Measurements from ENCODE around the gene MYCBPAP.

The MYCBPAP gene, protein sequence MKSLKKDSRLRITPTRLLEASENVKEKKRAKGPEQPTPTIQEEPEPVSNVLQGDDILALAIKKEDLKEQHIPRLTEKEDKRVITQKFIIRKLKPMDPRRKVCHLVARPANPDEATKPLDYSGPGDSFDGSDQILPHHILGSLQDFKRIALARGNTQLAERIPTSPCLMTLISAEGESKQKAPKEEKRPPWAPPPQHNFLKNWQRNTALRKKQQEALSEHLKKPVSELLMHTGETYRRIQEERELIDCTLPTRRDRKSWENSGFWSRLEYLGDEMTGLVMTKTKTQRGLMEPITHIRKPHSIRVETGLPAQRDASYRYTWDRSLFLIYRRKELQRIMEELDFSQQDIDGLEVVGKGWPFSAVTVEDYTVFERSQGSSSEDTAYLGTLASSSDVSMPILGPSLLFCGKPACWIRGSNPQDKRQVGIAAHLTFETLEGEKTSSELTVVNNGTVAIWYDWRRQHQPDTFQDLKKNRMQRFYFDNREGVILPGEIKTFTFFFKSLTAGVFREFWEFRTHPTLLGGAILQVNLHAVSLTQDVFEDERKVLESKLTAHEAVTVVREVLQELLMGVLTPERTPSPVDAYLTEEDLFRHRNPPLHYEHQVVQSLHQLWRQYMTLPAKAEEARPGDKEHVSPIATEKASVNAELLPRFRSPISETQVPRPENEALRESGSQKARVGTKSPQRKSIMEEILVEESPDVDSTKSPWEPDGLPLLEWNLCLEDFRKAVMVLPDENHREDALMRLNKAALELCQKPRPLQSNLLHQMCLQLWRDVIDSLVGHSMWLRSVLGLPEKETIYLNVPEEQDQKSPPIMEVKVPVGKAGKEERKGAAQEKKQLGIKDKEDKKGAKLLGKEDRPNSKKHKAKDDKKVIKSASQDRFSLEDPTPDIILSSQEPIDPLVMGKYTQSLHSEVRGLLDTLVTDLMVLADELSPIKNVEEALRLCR

DNA sequence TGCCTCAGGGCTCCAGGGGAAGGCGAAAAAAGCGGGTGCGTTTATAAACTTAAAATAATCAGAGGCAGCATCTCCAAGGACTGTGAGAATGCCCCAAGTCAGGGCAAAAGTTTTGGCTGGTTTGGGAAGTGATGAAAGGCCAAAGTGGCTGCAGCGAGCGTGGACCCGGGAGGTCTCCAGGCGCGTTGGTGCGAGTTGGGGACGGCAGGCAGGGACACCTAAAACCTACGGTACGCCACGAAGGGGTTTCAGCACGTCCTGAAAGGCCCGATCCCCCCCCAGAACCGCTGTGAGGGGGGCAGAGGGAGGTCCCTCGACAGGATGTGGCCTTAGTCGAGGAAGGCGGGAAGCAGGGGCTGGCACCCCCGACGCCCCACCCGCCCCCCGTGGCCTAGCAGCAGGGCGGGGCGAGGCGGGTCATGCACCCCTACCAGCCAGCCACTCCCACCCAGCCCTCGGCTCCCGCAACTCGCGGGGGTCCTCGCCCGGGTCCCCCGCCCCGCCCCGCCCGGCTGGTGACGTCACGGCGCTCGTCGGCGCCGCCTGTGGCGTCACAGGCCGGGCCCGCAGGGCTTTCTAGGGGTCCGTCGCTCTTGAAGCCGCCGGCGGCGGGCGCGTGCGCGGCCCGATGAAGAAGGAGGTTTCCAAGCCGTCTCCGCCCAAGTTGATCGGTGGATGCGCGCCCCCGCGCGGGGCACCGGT, at the start of gene MYCBPAP:
Gene MYCBPAP, plus strand, starts transcription at position 569 of the 702 bp plus-strand sequence. CDS start 236 bp downstream, outside the sequence.
- peak; percentile 71 for DNase-seq (ENCODE audit: low spot score in 2 of 2)
- peak within 1 kb of the TSS; percentile 88 for H3K4me3 Mint-ChIP-seq
- H3K4me1 Mint-ChIP-seq, result peaks cover 12% of the 10 kb centered on the region
- H3K27ac Mint-ChIP-seq, result peak within 1 kb of the TSS; percentile 77
- H3K36me3 Mint-ChIP-seq, result no peaks in the 10 kb centered on the region
- peak; percentile 88 for ATAC-seq (ENCODE audit: low read depth)
- H3K27me3 Mint-ChIP-seq, result peaks cover 9% of the 10 kb centered on the region
- H3K9me3 Mint-ChIP-seq, result no peaks in the 10 kb centered on the region

DNA sequence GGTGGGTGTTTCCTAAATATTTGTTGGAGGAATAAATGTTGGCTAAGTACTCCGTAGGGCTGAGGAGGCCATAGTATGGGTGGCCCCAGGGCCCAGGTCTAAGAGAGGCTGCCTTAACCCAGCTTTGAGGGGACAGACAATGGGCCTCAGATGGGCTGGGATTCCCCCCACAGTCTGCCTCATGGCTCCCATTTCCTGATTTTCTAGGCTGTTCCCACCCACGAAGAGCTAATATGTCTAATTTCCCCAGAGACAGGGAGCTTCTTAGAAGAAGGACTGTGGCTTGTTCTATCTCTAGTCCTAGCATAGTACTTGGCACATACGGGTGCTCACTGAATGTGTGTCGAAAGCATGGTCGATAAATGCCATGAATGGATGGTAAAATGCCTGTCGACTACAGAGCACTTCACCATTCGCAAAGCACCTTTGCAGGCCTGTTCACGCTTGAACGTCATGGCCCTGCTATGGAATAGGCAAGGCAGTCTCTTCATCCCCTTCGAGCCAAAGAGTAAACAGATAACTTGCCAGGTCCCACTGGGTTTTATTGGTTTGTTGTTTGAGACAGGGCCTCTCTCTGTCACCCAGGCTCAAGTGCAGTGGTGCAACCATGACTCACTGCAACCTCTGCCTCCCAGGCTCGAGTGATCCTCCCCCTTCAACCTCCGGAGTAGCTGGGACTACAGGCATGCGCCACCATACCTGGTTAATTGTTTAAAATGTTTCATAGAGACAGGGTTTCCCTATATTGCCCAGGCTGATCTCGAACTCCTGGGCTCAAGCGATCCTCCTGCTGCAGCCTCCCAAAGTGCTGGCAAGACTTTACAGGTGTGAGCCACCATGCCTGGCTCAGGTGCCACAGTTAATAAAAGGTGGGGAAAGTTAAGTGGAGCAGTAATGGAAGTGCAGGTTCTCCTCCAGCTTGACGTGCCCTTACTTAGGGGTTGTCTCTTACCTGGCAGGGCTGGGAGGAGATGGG, 49.2 kb upstream of the MYCBPAP start:
- ATAC-seq (ENCODE audit: low read depth) (no peak), DNase-seq (ENCODE audit: low spot score in 2 of 2) (no peak)
- peaks cover 15% of the 10 kb centered on the region for H3K4me1 Mint-ChIP-seq
- no peak overlapping the region for H3K27ac Mint-ChIP-seq
- no peak overlapping the region for H3K4me3 Mint-ChIP-seq
- peaks cover 8% of the 10 kb centered on the region for H3K36me3 Mint-ChIP-seq
- no peaks in the 10 kb centered on the region for H3K27me3 Mint-ChIP-seq
- H3K9me3 Mint-ChIP-seq, result no peaks in the 10 kb centered on the region

DNA sequence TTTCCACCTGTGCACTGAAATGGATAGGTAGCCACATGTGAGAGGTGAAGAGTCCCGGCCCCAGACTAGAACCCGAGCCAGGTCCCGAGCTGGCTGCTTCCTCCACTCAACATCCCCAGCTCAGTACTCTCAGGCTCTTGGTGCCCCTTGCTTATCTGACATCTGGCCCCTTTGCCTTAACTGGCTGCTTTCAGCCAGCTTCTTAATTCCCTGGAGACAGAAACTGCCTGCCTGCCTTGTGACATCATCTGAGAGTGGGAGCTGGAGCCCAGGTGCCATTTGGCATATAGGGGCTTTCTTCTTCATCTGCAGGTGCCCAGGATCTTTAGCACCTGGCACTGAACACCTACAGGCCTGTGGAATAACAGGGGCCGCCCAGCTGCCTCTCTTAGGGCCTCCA, 48.5 kb upstream of the MYCBPAP start:
- no peak overlapping the region for H3K4me3 Mint-ChIP-seq
- H3K36me3 Mint-ChIP-seq, result peaks cover 14% of the 10 kb centered on the region
- peaks cover 17% of the 10 kb centered on the region for H3K4me1 Mint-ChIP-seq
- ATAC-seq (ENCODE audit: low read depth) (no peak), DNase-seq (ENCODE audit: low spot score in 2 of 2) (no peak)
- H3K27me3 Mint-ChIP-seq, result no peaks in the 10 kb centered on the region
- no peaks in the 10 kb centered on the region for H3K9me3 Mint-ChIP-seq
- H3K27ac Mint-ChIP-seq, result no peak overlapping the region

DNA sequence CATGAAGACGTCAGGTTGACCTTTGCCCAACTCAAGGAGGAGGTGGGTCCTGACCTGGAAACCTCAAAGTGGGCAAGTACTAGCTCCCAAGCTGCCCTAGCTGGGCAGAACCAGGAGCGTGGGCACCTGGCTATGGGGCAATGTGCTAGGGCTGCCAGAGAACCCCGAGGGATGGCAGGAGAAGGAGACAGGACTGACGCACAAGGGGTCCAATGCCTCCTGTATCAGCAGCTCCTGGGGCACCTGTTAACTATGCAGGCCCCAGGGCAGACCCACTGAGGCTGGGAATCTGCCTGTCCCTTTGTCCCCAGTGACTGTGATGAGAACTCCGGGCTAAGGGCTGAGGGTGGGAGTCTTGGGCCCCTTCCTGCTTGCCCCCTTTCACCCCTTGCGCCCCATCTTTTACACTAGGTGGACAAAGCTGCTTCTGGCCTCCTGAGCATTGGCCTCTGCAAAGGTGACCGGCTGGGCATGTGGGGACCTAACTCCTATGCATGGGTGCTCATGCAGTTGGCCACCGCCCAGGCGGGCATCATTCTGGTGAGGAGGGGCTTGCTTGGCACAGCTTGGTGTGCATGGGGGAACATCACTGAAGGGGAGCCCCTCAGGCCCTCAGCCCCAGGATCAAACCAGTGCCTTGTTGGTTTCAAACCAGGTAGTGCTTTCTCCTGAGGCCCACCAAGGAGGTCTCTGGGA, 47.3 kb upstream of the MYCBPAP start:
- H3K27me3 Mint-ChIP-seq, result no peaks in the 10 kb centered on the region
- peaks cover 16% of the 10 kb centered on the region for H3K4me1 Mint-ChIP-seq
- DNase-seq (ENCODE audit: low spot score in 2 of 2), result no peak
- ATAC-seq (ENCODE audit: low read depth), result no peak
- H3K27ac Mint-ChIP-seq, result no peak overlapping the region
- H3K36me3 Mint-ChIP-seq, result peaks cover 18% of the 10 kb centered on the region
- H3K9me3 Mint-ChIP-seq, result no peaks in the 10 kb centered on the region
- no peak overlapping the region for H3K4me3 Mint-ChIP-seq

DNA sequence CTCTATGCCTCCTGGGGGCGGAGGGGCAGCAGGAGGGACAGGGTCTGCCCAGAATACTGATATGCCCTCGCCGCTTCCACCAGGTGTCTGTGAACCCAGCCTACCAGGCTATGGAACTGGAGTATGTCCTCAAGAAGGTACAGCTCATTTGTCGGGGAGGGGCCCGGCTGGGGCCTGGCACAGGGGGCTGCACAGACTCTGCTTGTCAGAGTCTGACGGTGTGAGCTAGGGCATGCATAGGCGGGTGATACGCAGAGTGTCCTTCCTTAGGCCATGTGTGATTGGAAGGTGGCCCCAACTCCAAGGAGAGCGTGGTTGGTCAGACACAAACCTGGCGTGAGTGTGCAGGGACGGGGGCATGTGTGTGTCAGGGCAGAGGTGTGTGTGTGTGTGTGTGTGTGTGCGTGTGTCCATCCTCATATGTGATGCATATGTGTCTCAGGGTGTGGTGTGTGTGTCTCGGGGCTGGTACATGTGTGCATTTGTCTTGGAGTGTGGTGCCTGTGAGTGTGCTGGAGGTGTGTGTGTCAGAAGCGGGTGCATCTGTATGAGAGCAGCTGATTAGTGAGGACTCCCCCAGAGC, 46.6 kb upstream of the MYCBPAP start:
- Mint-ChIP-seq H3K4me1 (peaks cover 21% of the 10 kb centered on the region), H3K4me3 (no peak overlapping the region), H3K27ac (peak overlapping the region; percentile 42), H3K9me3 (no peaks in the 10 kb centered on the region), H3K27me3 (no peaks in the 10 kb centered on the region), H3K36me3 (peaks cover 18% of the 10 kb centered on the region)
- DNase-seq (ENCODE audit: low spot score in 2 of 2) (no peak), ATAC-seq (ENCODE audit: low read depth) (no peak)

DNA sequence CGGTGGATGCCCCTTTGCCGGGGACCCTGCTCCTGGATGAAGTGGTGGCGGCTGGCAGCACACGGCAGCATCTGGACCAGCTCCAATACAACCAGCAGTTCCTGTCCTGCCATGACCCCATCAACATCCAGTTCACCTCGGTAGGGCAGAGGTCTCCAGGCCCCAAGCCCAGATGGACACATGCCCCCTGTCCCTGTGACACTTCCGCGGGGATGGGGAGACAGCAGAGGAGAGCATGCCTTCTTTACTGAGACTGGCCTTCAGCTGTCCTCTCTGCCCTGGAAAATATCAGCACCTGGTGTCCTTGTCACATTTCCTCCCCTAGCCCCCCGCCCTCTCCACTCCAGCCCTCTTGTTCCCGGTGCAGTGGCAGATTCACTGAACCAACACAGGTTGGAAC, 45.8 kb upstream of the MYCBPAP start:
- Mint-ChIP-seq H3K27ac (no peak overlapping the region), H3K9me3 (no peaks in the 10 kb centered on the region), H3K4me1 (peaks cover 29% of the 10 kb centered on the region), H3K36me3 (peaks cover 20% of the 10 kb centered on the region), H3K4me3 (no peak overlapping the region), H3K27me3 (no peaks in the 10 kb centered on the region)
- no peak for ATAC-seq (ENCODE audit: low read depth)
- DNase-seq (ENCODE audit: low spot score in 2 of 2), result no peak

DNA sequence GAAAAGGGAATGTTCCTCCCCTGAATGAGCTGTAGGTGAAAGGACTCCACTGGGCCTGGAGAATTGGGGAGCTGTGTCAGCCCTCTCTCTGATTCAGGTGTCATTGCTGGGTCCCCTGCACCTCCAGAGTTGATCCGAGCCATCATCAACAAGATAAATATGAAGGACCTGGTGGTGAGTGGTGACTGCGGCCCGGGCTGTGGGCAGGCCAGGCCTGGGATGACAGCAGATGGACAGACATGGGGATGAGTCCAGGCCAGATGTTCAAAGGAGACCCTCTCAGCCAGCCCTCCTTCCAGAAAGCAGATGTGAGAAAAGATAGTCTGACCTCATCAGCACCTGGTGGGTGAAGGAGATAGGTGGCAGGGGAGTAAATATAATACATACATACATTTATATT, 44.1 kb upstream of the MYCBPAP start:
- peaks cover 2% of the 10 kb centered on the region for H3K27me3 Mint-ChIP-seq
- no peak overlapping the region for H3K4me3 Mint-ChIP-seq
- H3K9me3 Mint-ChIP-seq, result no peaks in the 10 kb centered on the region
- peaks cover 37% of the 10 kb centered on the region for H3K4me1 Mint-ChIP-seq
- ATAC-seq (ENCODE audit: low read depth) (no peak), DNase-seq (ENCODE audit: low spot score in 2 of 2) (no peak)
- peaks cover 18% of the 10 kb centered on the region for H3K36me3 Mint-ChIP-seq
- H3K27ac Mint-ChIP-seq, result peak overlapping the region; percentile 59

DNA sequence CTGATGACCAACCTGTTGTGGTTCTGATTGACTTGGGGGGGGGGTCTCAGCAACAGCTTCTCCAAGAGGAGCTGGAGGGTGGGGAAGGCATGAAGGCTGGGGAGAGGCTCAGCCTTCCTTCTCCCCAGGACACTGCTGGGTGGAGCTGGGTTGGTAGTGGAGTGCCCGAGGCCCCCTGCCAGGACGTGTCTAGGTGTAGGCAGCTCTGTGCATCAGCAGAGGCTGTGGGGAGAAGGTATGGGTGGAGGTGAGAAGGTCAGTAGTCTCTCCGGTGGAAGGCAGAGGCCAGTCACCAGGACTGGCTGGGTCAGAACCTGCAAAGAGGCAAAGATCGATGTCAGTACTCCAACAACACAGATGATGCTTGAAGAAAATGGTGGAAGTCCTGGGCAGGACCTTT, 43.5 kb upstream of the MYCBPAP start:
- DNase-seq (ENCODE audit: low spot score in 2 of 2), result no peak
- Mint-ChIP-seq H3K9me3 (no peaks in the 10 kb centered on the region), H3K36me3 (peaks cover 18% of the 10 kb centered on the region), H3K4me1 (peaks cover 36% of the 10 kb centered on the region), H3K27ac (peak overlapping the region; percentile 59), H3K4me3 (no peak overlapping the region), H3K27me3 (peaks cover 2% of the 10 kb centered on the region)
- no peak for ATAC-seq (ENCODE audit: low read depth)

DNA sequence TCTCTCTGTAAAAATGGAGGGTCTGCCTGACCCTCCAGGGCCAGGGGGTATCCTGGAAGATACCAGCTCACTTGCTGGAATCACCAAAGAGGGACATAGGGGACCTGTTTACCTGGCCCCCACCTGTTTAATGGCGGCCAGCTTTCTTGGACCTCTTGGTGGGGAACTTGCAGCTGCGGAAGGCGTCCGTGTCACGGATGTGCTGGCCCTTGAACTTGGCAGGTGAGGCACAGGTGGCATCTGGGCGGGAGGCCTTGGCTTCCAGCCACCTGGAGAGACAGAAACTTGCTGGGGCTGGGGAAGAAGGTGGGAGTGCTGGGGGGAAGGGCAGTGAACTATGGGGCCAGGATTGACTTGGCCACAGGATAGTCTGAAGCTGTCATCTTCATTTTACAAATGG, 43.1 kb upstream of the MYCBPAP start:
- Mint-ChIP-seq H3K27me3 (peaks cover 2% of the 10 kb centered on the region), H3K4me1 (peaks cover 35% of the 10 kb centered on the region), H3K27ac (peak overlapping the region; percentile 59), H3K4me3 (peak overlapping the region; percentile 13), H3K36me3 (peaks cover 18% of the 10 kb centered on the region), H3K9me3 (no peaks in the 10 kb centered on the region)
- no peak for DNase-seq (ENCODE audit: low spot score in 2 of 2)
- ATAC-seq (ENCODE audit: low read depth), result no peak

DNA sequence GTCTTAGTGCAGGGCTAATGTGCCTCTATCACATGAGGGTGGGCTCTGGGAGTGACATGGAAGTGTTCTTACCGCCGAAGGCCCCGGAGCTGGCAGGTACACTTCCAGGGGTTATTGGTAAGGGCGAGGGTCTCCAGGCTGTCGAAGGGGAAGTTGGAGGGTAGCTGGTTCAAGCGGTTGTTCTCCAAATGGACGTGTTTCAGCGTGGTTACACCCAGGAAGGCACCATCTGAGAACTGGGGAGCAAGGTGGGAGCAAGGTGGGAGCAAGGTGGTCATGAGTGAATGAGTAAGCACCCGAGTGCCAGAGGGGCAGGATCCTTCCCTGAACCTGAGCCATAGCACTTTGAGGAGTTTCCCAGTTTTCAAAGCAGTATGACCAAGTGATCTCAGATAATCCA, 42.6 kb upstream of the MYCBPAP start:
- Mint-ChIP-seq H3K27me3 (peaks cover 2% of the 10 kb centered on the region), H3K4me3 (peak overlapping the region; percentile 82), H3K27ac (no peak overlapping the region), H3K36me3 (peaks cover 18% of the 10 kb centered on the region), H3K9me3 (no peaks in the 10 kb centered on the region), H3K4me1 (peaks cover 35% of the 10 kb centered on the region)
- ATAC-seq (ENCODE audit: low read depth) (no peak), DNase-seq (ENCODE audit: low spot score in 2 of 2) (no peak)

DNA sequence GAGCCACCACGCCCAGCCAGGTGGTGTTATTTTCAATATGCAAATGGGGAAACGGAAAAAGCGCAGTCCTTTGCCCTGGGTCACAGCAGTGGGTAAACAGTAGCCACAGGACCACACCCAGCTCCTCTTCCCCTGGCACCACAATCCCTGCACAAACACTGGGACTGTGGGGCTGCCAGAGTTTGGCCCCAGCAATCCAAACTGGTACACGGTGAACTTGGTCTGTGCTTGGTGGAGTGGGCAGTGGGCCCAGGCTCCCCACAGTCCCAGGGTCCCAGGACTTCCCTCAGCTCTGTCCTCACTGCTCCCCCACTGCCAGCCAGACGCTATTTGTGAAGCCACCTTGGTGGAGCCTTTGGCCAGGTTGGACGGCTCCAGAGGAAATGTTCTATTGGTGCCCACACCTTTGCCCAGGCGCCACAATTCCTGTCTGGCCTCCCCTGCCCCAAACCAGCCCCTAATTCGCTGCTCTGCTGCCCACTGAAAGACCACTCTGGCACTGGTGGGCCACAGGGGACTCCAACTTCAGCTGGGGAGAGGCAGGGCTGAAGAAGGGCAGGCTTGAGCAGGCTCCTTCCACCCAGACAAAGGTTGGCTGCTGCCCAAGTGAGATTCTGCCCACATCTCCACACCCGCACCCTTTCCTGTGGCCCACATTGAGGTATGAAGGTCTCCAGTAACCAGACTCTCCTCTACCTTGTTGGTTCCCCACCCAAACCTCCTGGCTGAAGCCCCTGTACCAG, 41.7 kb upstream of the MYCBPAP start:
- H3K27me3 Mint-ChIP-seq, result peaks cover 2% of the 10 kb centered on the region
- ATAC-seq (ENCODE audit: low read depth), result peak; percentile 72
- peak overlapping the region; percentile 82 for H3K4me3 Mint-ChIP-seq

More for the DNA sequence above, 41.7 kb upstream of the MYCBPAP start:
- no peaks in the 10 kb centered on the region for H3K9me3 Mint-ChIP-seq
- H3K4me1 Mint-ChIP-seq, result peaks cover 38% of the 10 kb centered on the region
- H3K36me3 Mint-ChIP-seq, result peaks cover 20% of the 10 kb centered on the region
- H3K27ac Mint-ChIP-seq, result peak overlapping the region; percentile 76
- no peak for DNase-seq (ENCODE audit: low spot score in 2 of 2)
